Parathyroid adenoma (tissue), 2 donors: ENCODE data around the gene ADGRF4.

Experiments used
- H2AFZ ChIP-seq: fragments of 300-600 bp; sonication (generic); one replicate; pipeline ENCODE4 v1.7.0; 2017; ENCODE audit warnings: antibody characterized with exemption, mild to moderate bottlenecking
- H3K27ac ChIP-seq: fragments of 300-600 bp; sonication (generic); one replicate; pipeline ENCODE4 v1.7.0; 2017
- H3K27me3 ChIP-seq: fragments of 300-600 bp; sonication (generic); one replicate; pipeline ENCODE4 v1.7.0; 2017; ENCODE audit warnings: low read length; ENCODE audit not compliant: control insufficient read depth, insufficient read depth
- H3K36me3 ChIP-seq: fragments of 300-600 bp; sonication (generic); one replicate; pipeline ENCODE4 v1.7.0; 2017; ENCODE audit warnings: low read length; ENCODE audit not compliant: control insufficient read depth, insufficient read depth
- H3K4me1 ChIP-seq: fragments of 300-600 bp; sonication (generic); one replicate; pipeline ENCODE4 v1.7.0; 2017; ENCODE audit warnings: control low read depth
- H3K4me2 ChIP-seq: fragments of 300-600 bp; sonication (generic); one replicate; pipeline ENCODE4 v1.7.0; 2017; ENCODE audit warnings: low read length
- H3K4me3 ChIP-seq: fragments of 300-600 bp; sonication (generic); one replicate; pipeline ENCODE4 v1.7.0; 2017; ENCODE audit warnings: low read depth, low read length
- H3K79me2 ChIP-seq: fragments of 300-600 bp; sonication (generic); one replicate; pipeline ENCODE4 v1.7.0; 2017; ENCODE audit warnings: control low read depth
- H3K9ac ChIP-seq: fragments of 300-600 bp; sonication (generic); one replicate; pipeline ENCODE4 v1.7.0; 2017; ENCODE audit warnings: mild to moderate bottlenecking
- H3K9me3 ChIP-seq: fragments of 300-600 bp; sonication (generic); one replicate; pipeline ENCODE4 v1.7.0; 2017; ENCODE audit warnings: low read length; ENCODE audit not compliant: control insufficient read depth
- CTCF ChIP-seq: fragments of 300-600 bp; sonication (generic); IDR thresholded peaks from one replicate; pipeline ENCODE4 v1.7.0; 2017; ENCODE audit warnings: antibody characterized with exemption, mild to moderate bottlenecking
- donor health status: primary hyperparathyroidism.

The ADGRF4 gene

GRCh38 chr6:47709160-47709559 lies 10.8 kb downstream of the ADGRF4 start:
- H3K27me3 ChIP-seq = no peaks in the 10 kb centered on the region
- no peaks in the 10 kb centered on the region for H3K4me1 ChIP-seq
- TF ChIP-seq CTCF = no peak
- H3K4me3 ChIP-seq = no peak overlapping the region
- H3K36me3 ChIP-seq = no peaks in the 10 kb centered on the region
- H3K4me2 ChIP-seq = no peak overlapping the region
- no peak overlapping the region for H3K9ac ChIP-seq
- H3K27ac ChIP-seq = no peak overlapping the region
- H3K9me3 ChIP-seq = no peaks in the 10 kb centered on the region
- H3K79me2 ChIP-seq = no peaks in the 10 kb centered on the region
- H2AFZ ChIP-seq = no peak overlapping the region

GRCh38 chr6:47710295-47710694 lies 11.9 kb downstream of the ADGRF4 start:
- Histone ChIP-seq H2AFZ (no peak overlapping the region), H3K27me3 (no peaks in the 10 kb centered on the region), H3K79me2 (no peaks in the 10 kb centered on the region), H3K9me3 (no peaks in the 10 kb centered on the region), H3K36me3 (no peaks in the 10 kb centered on the region), H3K4me1 (no peaks in the 10 kb centered on the region), H3K4me3 (no peak overlapping the region), H3K4me2 (no peak overlapping the region), H3K27ac (no peak overlapping the region), H3K9ac (no peak overlapping the region)
- no peak for TF ChIP-seq CTCF

GRCh38 chr6:47713200-47713599 lies 14.8 kb downstream of the ADGRF4 start:
- H3K27me3 ChIP-seq = no peaks in the 10 kb centered on the region
- H3K4me2 ChIP-seq = no peak overlapping the region
- H3K36me3 ChIP-seq = no peaks in the 10 kb centered on the region
- no peak overlapping the region for H3K9ac ChIP-seq
- H3K4me1 ChIP-seq = no peaks in the 10 kb centered on the region
- TF ChIP-seq CTCF = no peak
- H3K4me3 ChIP-seq = no peak overlapping the region
- H3K9me3 ChIP-seq = no peaks in the 10 kb centered on the region
- H2AFZ ChIP-seq = no peak overlapping the region
- H3K27ac ChIP-seq = no peak overlapping the region
- no peaks in the 10 kb centered on the region for H3K79me2 ChIP-seq

- H3K27ac ChIP-seq = no peak overlapping the region
- no peaks in the 10 kb centered on the region for H3K27me3 ChIP-seq
- H3K36me3 ChIP-seq = no peaks in the 10 kb centered on the region
- no peak overlapping the region for H3K4me2 ChIP-seq
- no peak overlapping the region for H3K9ac ChIP-seq
- H3K4me1 ChIP-seq = no peaks in the 10 kb centered on the region
- TF ChIP-seq CTCF = no peak
- no peak overlapping the region for H2AFZ ChIP-seq
- H3K79me2 ChIP-seq = no peaks in the 10 kb centered on the region
- H3K9me3 ChIP-seq = no peaks in the 10 kb centered on the region
- no peak overlapping the region for H3K4me3 ChIP-seq
Observed at GRCh38 chr6:47714802-47715201, 16.4 kb downstream of the ADGRF4 start.

GRCh38 chr6:47715782-47716181 lies 17.4 kb downstream of the ADGRF4 start:
- Histone ChIP-seq H3K4me1 (no peaks in the 10 kb centered on the region), H3K36me3 (no peaks in the 10 kb centered on the region), H3K9ac (no peak overlapping the region), H3K27ac (no peak overlapping the region), H3K79me2 (no peaks in the 10 kb centered on the region), H3K4me3 (no peak overlapping the region), H3K27me3 (no peaks in the 10 kb centered on the region), H3K9me3 (no peaks in the 10 kb centered on the region), H2AFZ (no peak overlapping the region), H3K4me2 (no peak overlapping the region)
- no peak for TF ChIP-seq CTCF
